ENCODE results near the gene BID.
"Not testable (repeated sequence)": the region's sequence is repeated elsewhere in the genome, so short reads cannot be mapped to it uniquely, and the experiment has no call there.

The BID gene

GRCh38 chr22:17769716-17770082 is 4.6 kb downstream of the BID start:
- H2AFZ ChIP-seq (ENCODE audit: low read depth, low read length), result no peak overlapping the region
- H3K27ac ChIP-seq (ENCODE audit: low read length), result no peak overlapping the region; the same call in 1 of the 2 replicates
- no peak overlapping the region for H3K4me3 ChIP-seq (ENCODE audit: low read depth in 1 of 2, low read length in 2 of 2)
- no peaks in the 10 kb centered on the region for H3K9me3 ChIP-seq (ENCODE audit: insufficient read depth, low read length, severe bottlenecking)
- H3K9ac ChIP-seq (ENCODE audit: low read depth, low read length), result no peak overlapping the region
- H4K20me1 ChIP-seq (ENCODE audit: insufficient read depth, low read length), result peaks cover 73% of the 10 kb centered on the region
- peaks cover 33% of the 10 kb centered on the region for H3K4me1 ChIP-seq (ENCODE audit: insufficient read depth, low read length)
- TF ChIP-seq EZH2 (IDR thresholded peaks at IDR 0.05; ENCODE audit: borderline replicate concordance, low read depth, low read length, severe bottlenecking) (no peak), CTCF (IDR thresholded peaks at IDR 0.05; ENCODE audit: borderline replicate concordance, extremely low read depth, low read length, poor library complexity, severe bottlenecking) (no peak)
- no peak overlapping the region for H3K4me2 ChIP-seq (ENCODE audit: insufficient read depth, low read length)
- peaks cover 93% of the 10 kb centered on the region for H3K79me2 ChIP-seq (ENCODE audit: insufficient read depth, low read length)
- ATAC-seq (ENCODE audit: insufficient read depth, low read depth) (no peak), DNase-seq (no peak)
- H3K36me3 ChIP-seq (ENCODE audit: insufficient read depth, low read length), result peaks cover 29% of the 10 kb centered on the region
- no peaks in the 10 kb centered on the region for H3K27me3 ChIP-seq (ENCODE audit: insufficient read depth, low read length, poor library complexity)

- DNase-seq, result no peak
- Histone ChIP-seq H3K36me3 (ENCODE audit: insufficient read depth, low read length) (peaks cover 29% of the 10 kb centered on the region), H3K9ac (ENCODE audit: low read depth, low read length) (no peak overlapping the region), H3K27me3 (ENCODE audit: insufficient read depth, low read length, poor library complexity) (no peaks in the 10 kb centered on the region), H3K4me1 (ENCODE audit: insufficient read depth, low read length) (peaks cover 30% of the 10 kb centered on the region), H3K79me2 (ENCODE audit: insufficient read depth, low read length) (peaks cover 94% of the 10 kb centered on the region), H3K27ac (ENCODE audit: low read length) (no peak overlapping the region; the same call in 1 of the 2 replicates), H4K20me1 (ENCODE audit: insufficient read depth, low read length) (peaks cover 78% of the 10 kb centered on the region), H3K9me3 (ENCODE audit: insufficient read depth, low read length, severe bottlenecking) (no peaks in the 10 kb centered on the region), H3K4me2 (ENCODE audit: insufficient read depth, low read length) (no peak overlapping the region), H2AFZ (ENCODE audit: low read depth, low read length) (no peak overlapping the region), H3K4me3 (ENCODE audit: low read depth in 1 of 2, low read length in 2 of 2) (no peak overlapping the region)
- TF ChIP-seq CTCF (IDR thresholded peaks at IDR 0.05; ENCODE audit: borderline replicate concordance, extremely low read depth, low read length, poor library complexity, severe bottlenecking) (no peak), EZH2 (IDR thresholded peaks at IDR 0.05; ENCODE audit: borderline replicate concordance, low read depth, low read length, severe bottlenecking) (no peak)
- no peak for ATAC-seq (ENCODE audit: insufficient read depth, low read depth)
Observed at GRCh38 chr22:17769013-17769715, 5.1 kb downstream of the BID start.

- Histone ChIP-seq H3K4me2 (ENCODE audit: insufficient read depth, low read length) (no peak overlapping the region), H3K9me3 (ENCODE audit: insufficient read depth, low read length, severe bottlenecking) (no peaks in the 10 kb centered on the region), H3K27ac (ENCODE audit: low read length) (no peak overlapping the region), H2AFZ (ENCODE audit: low read depth, low read length) (no peak overlapping the region), H3K27me3 (ENCODE audit: insufficient read depth, low read length, poor library complexity) (no peaks in the 10 kb centered on the region), H3K4me1 (ENCODE audit: insufficient read depth, low read length) (peaks cover 18% of the 10 kb centered on the region), H3K4me3 (ENCODE audit: low read depth in 1 of 2, low read length in 2 of 2) (no peak overlapping the region), H3K36me3 (ENCODE audit: insufficient read depth, low read length) (peaks cover 21% of the 10 kb centered on the region), H4K20me1 (ENCODE audit: insufficient read depth, low read length) (peaks cover 77% of the 10 kb centered on the region), H3K79me2 (ENCODE audit: insufficient read depth, low read length) (peaks cover 94% of the 10 kb centered on the region), H3K9ac (ENCODE audit: low read depth, low read length) (no peak overlapping the region)
- ATAC-seq (ENCODE audit: insufficient read depth, low read depth) (no peak), DNase-seq (no peak)
- TF ChIP-seq EZH2 (IDR thresholded peaks at IDR 0.05; ENCODE audit: borderline replicate concordance, low read depth, low read length, severe bottlenecking) (no peak), CTCF (IDR thresholded peaks at IDR 0.05; ENCODE audit: borderline replicate concordance, extremely low read depth, low read length, poor library complexity, severe bottlenecking) (no peak)
Observed at GRCh38 chr22:17767233-17768065, 6.8 kb downstream of the BID start.

- Histone ChIP-seq H4K20me1 (ENCODE audit: insufficient read depth, low read length) (peaks cover 65% of the 10 kb centered on the region), H3K79me2 (ENCODE audit: insufficient read depth, low read length) (peaks cover 92% of the 10 kb centered on the region)
- H3K27me3 ChIP-seq (ENCODE audit: insufficient read depth, low read length, poor library complexity); H3K27ac ChIP-seq (ENCODE audit: low read length); H3K9ac ChIP-seq (ENCODE audit: low read depth, low read length); H3K4me2 ChIP-seq (ENCODE audit: insufficient read depth, low read length); H3K4me3 ChIP-seq (ENCODE audit: low read depth in 1 of 2, low read length in 2 of 2); ATAC-seq (ENCODE audit: insufficient read depth, low read depth); H3K9me3 ChIP-seq (ENCODE audit: insufficient read depth, low read length, severe bottlenecking); DNase-seq; H3K4me1 ChIP-seq (ENCODE audit: insufficient read depth, low read length); H2AFZ ChIP-seq (ENCODE audit: low read depth, low read length); H3K36me3 ChIP-seq (ENCODE audit: insufficient read depth, low read length): not testable (repeated sequence)
Observed at GRCh38 chr22:17764852-17765251, 9.4 kb downstream of the BID start.
